ENCODE measurements around the gene PRKG1. TPM values are rescaled to one million over a fixed set of nuclear protein-coding genes. Genes with fewer than 3 reads are reported as not detected.

The PRKG1 gene
- total and polyA plus RNA-seq, 2 of the 8 experiments (the other 6 are each of a cell fraction or from before 2014, with no cell fraction given) = 4.2 to 15.2 TPM

DNA sequence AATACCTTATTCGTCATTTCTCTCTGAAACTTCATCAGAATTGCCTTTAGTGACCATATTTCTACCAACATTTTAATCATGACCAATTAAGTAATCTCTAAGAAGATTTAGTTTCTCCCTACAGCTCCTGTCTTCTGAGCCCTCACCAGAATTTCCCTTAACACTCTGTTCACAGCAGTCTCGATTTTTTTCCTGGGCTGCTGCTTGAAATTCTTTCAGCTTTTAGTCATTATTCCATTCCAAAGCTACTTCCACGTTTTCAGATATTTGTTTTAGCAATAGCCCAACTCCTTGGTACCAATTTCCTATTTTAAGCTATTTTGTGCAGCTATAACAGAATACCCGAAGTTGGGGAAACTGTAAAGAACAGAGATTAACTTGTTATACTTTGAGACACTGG, 1047.4 kb downstream of the PRKG1 start (continued):
- no peak for TF ChIP-seq SP2 (IDR thresholded peaks at IDR 0.05; ENCODE audit: low read length)
- no peak for TF ChIP-seq CEBPB (IDR thresholded peaks at IDR 0.05; ENCODE audit: low read depth, low read length)
- no peak for TF ChIP-seq JUN (IDR thresholded peaks at IDR 0.05; ENCODE audit: low read depth, low read length)
- no peak for TF ChIP-seq SP1 (IDR thresholded peaks at IDR 0.05; ENCODE audit: low read depth, low read length)

Measured in H1 (cell line).